Stimulated activated CD8-positive, alpha-beta memory T cell treated with anti-CD3 and anti-CD28 coated beads, Interleukin-7, amount 100 ng/mL, for 4 hours (primary cell): ENCODE data around the gene NPTXR.

Experiments used
- DNase-seq, 2 donors: peaks; one replicate each; pipeline ENCODE4 v3.0.0-alpha.2; 2020; ENCODE audit warnings: low read depth in 2 of 2

The NPTXR gene

GRCh38 chr22:38853196-38853651, 9.4 kb upstream of the NPTXR start:
- DNase-seq, result no peak

- DNase-seq, result no peak
Measured at GRCh38 chr22:38852522-38852921, 8.7 kb upstream of the NPTXR start.

- DNase-seq, result no peak
Measured at GRCh38 chr22:38850941-38851849, 7.4 kb upstream of the NPTXR start.

DNA sequence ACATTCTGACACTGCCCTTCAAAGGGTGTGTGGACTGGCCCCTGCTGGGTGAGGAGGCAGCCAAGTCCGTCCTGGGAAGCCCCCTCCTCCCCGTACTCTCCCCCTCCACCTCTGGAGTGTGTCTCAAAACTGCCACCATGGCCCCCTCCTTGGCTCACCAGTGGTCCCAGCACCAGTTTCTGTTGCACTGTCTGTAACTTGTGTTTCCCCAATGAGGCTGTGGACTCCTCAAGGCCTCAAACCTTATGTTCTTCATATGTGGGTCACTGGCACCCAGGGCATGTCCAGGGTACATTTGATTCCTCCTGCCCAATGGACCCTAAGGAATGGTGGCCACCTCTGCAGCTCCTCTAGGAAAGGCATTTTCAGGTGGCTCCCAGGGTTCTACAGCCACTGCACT, 6.6 kb upstream of the NPTXR start:
- no peak for DNase-seq

DNA sequence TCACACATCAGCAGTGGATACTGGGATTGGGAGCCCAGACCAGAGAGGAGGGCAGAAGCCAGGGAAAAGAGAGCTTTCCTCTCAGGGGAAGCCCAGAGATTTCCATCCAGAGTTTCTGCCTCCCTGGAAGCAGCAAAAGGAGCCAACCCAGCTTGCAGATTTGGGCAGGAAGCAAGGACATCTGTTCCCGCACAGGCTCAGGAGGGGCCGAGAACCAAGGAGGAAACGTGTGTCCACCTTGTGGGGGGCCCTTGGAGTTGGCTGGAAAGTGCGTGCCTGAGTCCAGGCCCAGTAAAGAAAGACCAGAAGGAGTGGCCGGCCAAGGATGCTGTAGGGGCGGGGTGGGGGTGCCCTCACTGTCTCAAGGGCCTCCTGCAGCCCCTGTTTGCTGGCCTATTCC, 6.0 kb upstream of the NPTXR start:
- DNase-seq, result no peak

DNA sequence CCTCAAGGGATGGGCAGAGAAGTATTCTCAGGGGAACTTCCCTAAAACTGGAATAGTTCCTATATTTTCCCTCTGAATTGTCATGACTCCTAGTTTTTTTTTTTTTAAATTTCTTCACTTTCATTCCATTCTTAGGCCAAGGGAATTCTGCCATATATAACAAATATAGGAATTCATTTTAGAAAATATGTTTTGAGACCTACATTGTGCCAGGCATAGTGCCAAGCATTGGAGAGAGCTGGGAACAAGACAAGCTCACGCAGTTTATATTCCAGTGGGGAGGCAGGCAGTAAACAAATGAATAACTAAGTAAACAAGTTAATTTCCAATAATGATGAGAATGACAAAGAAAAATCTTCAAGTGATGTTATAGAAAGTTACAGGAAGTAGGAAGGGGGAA, 2.6 kb upstream of the NPTXR start:
- no peak for DNase-seq

GRCh38 chr22:38845004-38845740, 1.3 kb upstream of the NPTXR start:
- DNase-seq, result no peak

GRCh38 chr22:38844315-38845003, 631 bp upstream of the NPTXR start:
- no peak for DNase-seq

DNA sequence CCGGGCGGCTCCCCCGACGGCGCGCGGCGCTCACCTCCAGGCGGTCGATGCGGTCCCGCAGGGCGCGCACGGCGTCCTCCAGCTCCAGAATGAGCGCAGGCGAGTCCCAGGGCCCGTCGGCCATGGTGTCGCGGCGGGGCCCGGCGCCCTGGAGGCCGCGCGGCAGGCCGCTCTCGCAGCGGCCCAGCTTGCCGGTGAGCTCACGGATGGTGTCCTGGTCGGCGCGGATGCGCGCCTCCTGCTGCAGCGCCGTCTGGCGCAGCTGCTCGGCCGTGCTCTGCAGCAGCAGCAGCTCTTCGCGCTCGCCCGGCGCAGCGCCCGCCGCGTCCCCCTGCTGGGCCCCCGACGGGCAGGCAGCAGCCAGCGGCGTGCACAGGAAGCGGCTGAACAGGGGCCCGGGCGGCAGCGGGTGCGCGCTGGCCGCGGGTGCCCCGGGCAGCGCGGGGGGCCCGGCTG, 599 bp downstream of the NPTXR start:
- DNase-seq, result peak in 1 of 2 donors; percentile 51

DNA sequence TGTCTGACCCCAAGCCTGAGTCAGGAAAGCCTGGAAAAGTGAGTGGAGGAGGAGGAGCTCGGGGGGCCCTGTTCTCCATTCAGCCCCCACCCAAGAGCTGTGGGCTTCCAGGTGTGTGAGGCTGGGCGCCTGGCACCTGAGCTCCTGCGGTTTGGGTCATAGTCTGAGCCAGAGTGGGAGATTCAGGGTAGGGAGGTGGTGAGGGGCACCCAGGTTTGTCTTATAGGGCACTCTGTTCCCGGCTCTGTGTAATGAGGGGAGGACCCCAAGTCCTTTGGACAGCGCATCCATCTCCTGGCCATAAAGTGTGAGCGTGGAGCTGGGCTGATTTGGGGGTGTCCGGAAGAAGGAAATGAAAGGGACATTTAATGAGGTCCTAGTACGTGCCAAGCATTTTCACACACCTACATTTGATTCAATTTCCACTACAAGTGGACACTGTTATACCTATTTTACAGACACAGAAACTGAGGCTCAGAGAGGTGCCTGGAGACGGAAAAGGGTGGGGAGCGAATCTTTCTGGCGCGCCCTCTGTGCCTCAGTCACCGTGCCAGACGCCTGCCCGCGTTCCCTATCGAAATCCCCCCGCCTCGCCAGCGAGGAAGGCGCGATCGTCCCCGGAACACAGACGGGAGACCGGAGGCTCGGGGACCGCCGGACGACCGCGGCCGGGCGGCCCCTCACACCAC, 1.2 kb downstream of the NPTXR start:
- DNase-seq, result no peak

DNA sequence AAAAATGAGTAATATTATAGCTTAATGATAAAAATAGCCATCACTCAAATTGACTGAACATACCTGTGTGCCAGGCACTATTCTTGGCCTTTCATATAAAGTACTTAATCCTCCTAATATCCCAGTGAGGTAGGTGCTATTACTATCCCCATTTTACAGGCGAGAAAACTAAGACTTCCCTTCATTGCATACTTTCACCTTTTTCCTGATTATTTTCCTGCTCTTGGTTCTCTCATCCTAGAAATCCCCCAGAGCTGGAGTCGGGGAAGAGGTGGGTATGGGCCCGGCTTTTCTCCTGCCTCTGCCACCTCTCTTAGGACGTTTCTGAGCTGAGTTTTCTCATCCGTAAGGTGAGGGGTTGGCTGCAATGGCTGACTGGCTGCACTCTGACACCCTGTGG, 2.2 kb downstream of the NPTXR start:
- DNase-seq, result no peak

- no peak for DNase-seq
Measured at GRCh38 chr22:38841211-38841610, 2.6 kb downstream of the NPTXR start.

- DNase-seq, result no peak
Measured at GRCh38 chr22:38840129-38840528, 3.7 kb downstream of the NPTXR start.

DNA sequence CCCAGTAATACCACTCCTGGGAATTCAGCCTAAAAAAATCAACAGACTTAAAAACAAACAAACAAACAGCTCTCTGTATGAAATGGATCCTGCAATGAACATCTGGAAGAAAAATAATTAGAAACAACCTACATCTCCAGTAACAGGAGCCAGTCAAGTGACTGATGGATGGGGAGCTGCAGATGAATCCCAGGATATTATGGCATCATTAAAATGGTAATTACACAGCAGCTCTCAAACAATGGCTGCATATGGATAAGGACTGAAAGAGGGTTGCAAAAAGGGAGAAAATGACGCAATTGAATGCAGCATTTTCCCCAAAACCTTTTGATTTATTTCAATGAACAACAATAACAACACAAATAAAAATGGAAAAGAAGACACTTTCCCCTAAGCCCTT, 4.1 kb downstream of the NPTXR start:
- DNase-seq, result no peak

DNA sequence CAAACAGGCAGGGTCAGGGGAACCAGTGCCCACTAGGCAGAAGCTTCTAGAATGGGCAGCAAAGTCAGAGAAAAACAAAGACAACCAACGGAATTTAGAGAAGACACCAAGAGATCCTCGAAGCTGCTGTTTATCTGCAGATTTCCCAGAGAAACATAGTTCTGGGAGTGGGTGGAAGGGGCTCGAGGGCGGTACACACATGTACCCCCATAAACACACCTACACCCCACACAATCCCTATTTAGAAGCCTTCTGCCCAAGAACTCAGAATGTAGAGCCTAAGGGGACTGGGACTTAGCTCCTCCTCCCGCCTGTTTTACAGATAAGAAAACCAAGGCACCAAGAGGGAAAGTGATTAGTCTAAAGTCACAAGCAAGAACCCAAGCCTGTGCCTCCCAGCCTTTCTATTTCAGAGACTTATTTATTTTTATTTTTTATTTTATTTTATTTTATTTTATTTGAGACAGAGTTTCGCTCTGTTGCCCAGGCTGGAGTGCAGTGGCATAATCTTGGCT, 6.4 kb downstream of the NPTXR start:
- DNase-seq, result no peak

DNA sequence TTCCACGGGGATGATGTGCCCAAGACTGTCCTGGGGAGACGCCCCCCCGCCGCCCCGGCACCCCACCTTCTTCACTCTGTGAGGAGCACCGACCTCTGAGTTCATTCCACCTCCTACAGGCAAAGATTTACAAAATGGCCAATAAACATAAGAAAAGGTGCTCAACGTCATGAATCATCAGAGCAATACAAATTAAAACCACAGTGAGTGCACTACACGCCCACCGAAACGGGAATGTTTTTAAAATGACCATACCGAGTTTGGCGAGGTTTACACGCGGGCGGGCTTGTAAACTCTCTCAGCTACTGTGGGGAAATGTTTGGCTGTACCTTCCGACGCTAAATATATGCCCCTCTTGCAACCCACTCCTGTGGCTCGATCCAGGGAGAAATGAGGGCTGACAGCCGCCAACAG, 7.9 kb downstream of the NPTXR start:
- no peak for DNase-seq

DNA sequence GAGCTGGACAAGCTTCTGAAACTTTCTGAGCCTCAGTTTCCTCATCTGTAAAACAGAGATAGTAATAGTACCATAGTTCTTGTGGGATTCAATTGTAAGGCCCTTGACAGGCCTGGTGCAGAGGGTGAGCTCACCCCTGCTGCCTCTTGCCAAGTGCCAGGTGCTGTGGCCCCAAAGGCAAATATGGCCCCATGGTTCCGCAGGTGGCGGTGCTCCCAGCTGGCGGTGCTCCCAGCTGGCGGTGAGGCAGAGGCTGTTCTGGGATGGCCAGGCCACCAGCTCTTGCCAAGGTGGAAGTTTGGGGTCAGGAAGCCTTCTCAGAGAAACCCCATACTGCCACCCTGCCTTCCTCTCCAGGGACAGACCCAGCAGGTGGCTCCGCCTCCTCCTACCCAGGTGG, 8.8 kb downstream of the NPTXR start:
- no peak for DNase-seq

DNA sequence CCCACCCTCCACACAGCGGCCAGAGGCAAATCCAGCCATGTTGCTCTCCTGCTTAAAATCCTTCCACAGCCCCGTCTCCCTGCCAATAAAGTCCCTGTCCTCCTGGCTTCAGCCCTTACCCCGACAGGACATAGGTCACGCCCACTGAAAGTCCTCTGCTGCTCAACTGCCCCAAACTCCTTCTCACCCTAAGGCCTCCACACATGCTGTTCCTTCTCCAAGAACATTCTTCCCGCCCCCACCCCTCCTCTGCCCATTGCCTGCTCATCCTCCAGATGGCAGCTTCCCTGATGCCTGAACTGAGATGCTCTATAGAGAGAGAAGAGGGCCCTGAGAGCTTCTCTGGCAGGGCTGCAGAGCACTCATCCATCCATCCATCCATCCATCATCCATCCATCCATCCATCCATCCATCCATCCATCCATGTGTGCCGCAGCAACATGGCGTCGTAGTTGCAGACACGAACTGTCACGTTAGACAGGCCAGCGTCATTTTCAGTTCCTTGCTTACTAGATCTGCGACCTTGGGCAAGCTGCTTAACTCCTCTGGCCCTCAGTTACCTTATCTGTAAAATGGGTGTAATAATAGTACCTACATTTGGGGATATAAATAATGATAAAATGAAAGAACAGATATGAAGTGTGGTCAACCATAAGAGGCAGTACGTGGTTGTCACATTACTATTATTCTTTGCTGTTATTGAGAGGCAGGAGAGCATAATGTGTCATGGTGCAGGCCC, 9.4 kb downstream of the NPTXR start:
- no peak for DNase-seq

GRCh38 chr22:38833061-38833460, 10.8 kb downstream of the NPTXR start:
- no peak for DNase-seq
